Measurements from ENCODE around the gene BSPRY.
"Not testable (repeated sequence)": the region's sequence is repeated elsewhere in the genome, so short reads cannot be mapped to it uniquely, and the experiment has no call there.

The BSPRY gene

DNA sequence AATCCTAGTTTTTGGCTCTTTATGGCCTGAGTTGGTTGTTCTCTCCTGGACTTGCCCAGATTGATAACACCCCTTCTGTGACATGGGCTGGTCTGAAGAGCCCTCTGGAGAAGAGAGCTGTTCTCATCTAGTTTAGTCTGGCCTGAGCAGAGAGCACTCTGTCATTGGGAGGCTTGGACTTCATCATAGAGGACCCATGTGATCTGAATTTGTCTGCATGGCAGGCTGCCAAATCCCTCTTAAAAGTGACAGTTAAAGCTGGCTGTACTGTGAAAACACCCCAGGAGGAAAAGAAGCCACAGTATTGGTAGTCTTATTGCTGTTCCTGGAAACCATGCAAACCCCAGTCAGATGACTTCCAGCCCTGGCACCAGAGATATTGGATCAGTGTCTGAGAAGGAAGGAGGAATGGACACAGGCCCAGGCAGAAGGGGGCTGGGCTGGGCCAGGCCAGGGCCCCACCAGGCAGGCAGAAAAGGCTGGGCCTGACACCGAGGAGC is 5.6 kb upstream of the BSPRY start:
- DNase-seq = no peak

DNA sequence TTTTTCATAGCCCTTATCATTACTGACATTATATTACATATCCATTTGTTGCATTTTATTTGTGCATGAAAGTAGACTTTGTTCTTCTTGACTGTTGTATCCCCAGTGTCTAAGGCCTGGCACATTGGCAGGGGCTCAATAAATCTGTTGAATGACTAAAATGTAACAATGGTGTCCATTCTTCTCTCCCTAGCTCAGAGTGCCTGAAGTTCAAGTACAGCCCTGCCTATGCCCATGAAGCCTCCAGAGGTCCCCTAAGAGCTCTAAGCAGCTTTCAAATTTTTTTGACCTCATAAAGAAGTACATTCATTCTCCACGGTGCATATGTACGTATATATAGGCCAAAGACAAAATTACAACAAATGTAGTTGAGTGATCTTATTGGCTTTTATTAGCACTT is 4.2 kb upstream of the BSPRY start:
- DNase-seq = no peak

GRCh38 chr9:113345671-113346070 is 3.7 kb upstream of the BSPRY start:
- DNase-seq = no peak

DNA sequence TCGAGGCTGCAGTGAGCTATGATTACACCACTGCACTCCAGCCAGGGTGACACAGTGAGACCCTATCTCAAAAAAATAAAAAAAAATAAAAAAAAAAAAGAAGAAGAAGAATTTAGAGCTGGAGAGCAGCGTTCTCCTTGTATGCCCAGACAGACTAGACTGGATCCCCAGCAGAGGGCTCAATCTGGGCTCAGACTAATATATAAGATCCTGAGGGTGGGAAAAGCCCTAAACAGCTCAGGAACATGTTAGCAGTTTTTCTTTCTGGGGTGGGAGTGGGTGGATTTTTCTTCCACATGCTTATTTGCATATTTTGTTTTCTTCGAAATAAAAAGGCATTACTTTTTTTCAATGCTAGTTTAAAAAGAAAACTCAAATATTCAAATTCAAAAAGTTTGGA is 904 bp upstream of the BSPRY start:
- DNase-seq = no peak

DNA sequence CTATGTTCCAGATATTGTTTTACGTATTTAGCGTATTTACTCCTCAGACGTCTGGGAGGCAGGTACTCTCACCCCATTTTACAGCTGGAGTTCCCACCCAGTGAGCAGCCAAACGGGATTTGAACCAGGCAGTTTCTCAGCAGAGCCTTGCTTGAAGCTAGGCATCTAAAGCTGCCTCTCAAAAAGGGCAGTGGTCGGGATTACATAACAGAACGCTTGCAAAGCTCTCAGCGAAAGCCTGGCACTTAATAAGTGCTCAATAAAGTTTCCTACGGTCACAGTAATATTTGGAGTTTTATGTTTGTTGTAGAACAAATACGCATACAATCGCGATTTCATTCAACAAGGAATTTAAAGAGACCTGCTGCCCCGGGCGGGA is 286 bp upstream of the BSPRY start:
- no peak for DNase-seq

DNA sequence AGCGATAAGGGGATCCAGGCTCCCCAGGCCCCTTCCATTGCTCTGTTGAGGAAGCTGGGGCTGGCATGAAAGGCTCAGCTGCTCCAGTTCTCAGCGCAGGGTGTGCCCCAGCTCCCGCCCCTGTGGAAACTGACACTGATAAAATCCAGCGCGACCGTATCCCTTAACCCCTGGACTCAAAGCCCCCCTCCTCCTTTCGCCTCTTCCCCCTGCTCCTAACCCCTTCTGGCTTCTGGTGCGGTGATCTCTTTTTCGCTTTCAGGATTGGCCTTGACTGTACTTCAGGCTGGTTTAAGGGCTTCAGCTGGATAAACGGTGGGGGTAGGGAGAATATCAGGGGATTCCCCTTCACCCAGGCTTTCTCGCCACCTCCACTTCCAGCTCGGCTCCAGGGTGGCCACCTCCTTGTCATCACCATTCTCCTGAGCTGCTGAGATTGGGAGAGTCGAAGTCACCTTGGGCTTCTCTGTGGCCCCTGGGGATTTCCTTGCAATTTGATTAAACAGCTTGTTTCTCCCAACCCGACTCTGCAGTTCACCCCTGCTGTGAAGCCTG is 843 bp downstream of the BSPRY start:
- no peak for DNase-seq

DNA sequence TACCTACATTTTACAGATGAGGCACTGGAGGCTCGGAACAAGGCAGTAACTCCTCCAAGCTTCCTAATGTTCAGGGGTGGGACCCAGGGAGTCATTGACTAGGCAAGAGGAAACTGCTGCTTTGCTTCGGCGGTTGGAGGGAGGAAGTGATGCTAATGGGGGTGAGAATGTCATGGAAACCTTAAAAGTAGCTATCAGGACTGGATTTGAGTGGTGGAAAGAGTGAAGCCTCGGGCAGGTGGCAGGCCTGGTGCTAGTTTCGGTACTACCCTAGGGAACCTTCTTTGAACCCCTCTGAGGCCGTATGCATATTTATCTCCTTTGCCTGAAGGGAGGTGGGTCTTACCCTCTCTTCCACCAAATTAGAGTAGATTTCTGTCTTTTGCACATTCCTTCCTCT is 1.6 kb downstream of the BSPRY start:
- DNase-seq = peak; percentile 25 to 39

DNA sequence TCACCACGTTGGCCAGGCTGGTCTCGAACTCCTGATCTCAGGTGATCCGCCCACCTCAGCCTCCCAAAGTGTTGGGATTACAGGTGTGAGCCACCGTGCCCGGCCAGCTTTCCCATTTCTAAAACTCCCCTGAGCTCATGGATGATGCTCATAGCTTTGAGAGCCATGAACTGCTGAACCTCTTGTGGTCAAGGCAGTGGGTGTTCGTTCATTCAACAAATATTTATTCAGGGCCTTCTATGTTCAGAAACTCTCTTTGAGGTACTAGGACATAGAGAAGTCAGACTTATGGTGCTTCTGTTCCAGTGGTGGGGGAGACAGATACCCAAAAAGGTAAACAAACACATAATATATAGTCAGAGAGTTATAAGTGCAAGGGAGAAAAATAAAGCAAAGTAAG is 2.7 kb downstream of the BSPRY start:
- DNase-seq = no peak

GRCh38 chr9:113352411-113352810 is 3.1 kb downstream of the BSPRY start:
- no peak for DNase-seq

DNA sequence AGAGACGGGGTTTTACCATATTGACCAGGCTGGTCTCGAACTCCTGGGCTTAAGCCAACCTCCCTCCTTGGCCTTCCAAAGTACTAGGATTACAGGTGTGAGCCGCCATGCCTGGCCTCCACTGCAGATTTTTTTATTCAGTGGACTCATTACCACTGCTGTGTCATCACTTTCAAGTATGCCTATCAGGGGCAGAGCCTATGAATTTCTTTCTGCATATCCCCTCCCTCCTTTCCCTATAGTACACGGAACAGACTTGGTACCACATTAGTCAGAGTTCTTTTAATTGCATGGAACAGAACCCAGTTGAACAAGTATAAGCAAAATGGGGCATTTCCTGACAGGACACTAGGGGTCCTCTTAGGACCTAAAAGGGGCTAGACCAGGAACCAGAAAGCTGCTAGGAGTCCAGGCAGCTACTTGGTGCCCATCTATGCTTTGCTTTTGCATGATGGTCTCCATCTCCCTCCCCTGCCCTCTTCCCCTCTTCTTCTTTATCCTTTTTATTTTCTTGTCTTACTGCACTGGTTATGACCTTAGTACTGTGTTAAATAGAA is 5.8 kb downstream of the BSPRY start:
- DNase-seq = no peak

- DNase-seq = no peak
These were observed 7.4 kb downstream of the BSPRY start for GRCh38 chr9:113356686-113357292.

- DNase-seq = no peak
These were observed 10.0 kb downstream of the BSPRY start for GRCh38 chr9:113359385-113359784.

- no peak for DNase-seq
These were observed 11.0 kb downstream of the BSPRY start for GRCh38 chr9:113360242-113360842.

- no peak for DNase-seq
These were observed 12.1 kb downstream of the BSPRY start for GRCh38 chr9:113361304-113362018.

DNA sequence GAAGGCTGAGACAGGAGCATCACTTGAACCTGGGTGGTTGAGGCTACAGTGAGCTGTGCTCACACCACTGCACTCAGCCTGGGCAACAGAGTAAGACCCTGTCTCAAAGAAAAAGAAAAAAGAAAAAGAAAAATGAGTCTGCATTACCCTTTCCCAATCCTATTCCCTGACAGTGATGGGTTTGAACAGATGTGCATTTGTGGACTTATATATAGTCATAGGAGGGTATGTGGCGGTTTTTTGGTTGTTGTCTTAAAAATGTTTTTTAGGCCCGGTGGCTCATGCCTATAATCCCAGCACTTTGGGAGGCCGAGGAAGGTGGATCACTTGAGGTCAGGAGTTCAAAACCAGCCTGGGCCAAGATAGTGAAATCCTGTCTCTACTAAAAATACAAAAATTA is 14.0 kb downstream of the BSPRY start:
- no peak for DNase-seq

GRCh38 chr9:113364951-113365350 is 15.6 kb downstream of the BSPRY start:
- DNase-seq = no peak

DNA sequence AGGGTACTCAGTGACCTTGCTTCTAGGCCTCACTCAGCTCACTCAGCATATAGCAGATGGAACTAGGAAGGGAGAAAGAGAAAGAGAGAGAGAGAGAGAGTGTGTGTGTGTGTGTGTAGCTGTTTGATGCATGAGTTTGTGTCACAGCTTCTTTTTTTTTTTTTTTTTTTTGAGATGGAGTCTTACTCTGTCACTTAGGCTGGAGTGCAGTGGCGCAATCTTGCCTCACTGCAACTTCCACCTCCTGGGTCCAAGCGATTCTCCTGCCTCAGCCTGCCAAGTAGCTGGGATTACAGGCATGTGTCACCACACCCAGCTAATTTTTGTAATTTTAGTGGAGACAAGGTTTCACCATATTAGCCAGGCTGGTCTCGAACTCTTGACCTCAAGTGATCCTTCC is 16.3 kb downstream of the BSPRY start:
- not testable (repeated sequence) for DNase-seq

DNA sequence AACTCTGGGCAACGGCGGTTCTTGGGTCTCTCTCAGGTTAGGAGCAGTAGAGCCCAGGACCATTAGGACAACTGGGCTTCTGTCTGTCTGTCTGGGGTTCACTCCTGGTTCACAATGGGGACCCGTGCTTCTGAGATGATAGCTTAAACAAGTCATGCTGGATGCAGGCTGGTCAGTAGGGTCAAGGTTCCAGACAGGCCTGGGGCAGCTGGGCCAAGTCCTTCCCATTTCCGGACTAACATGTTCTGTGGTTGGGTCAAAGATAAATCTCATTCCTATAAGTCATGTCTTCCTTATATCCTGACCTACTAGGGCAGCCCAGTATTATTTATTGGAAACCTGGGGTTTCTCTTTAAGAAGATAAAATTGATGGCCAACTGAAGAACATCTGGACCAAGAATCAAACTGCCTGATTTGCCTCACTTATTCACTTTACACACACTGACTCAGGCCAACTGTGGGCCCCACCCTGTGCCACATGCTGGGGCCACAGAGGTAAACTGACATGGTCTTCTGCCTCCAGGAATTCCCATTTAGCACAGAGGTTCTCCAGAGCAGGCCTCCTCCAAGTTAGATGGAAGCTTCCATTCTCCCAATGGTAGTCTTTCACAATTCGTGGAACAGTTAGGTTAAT is 19.1 kb downstream of the BSPRY start:
- DNase-seq = no peak

DNA sequence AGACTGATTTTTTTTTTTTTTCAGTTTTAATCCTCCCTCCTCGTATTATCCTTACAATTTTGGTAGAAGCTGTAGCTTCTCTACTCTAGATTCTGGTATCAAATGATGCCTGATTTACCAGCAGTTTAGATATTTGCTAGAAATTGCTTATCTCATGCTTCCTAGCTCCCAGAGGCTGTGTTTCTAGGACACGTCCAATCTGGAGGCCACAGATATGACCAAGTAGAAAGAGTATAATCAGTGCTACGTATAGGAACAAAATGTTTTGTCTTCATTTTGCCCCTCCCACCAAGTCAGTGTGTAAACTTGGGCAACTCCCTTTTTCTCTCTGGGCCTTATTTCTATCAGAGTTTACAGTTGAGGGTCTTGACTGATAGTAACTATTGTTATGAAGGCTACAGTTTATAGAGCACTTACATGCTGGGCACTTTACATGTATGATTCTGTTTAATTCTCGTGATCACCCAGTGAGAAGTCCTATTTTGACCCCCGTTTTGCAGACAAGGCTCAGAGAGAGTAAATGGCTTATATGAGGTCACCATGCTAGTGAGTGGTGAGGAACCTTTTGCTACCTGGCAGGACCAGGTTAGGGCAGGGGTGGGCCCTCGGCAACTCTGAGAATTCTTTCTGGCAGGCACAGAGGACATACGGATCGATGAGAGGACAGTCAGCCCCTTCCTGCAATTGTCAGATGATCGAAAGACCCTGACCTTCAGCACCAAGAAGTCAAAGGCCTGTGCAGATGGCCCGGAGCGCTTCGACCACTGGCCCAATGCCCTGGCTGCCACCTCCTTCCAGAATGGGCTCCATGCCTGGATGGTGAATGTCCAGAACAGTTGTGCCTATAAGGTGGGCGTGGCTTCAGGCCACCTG is 19.9 kb downstream of the BSPRY start:
- DNase-seq = no peak

DNA sequence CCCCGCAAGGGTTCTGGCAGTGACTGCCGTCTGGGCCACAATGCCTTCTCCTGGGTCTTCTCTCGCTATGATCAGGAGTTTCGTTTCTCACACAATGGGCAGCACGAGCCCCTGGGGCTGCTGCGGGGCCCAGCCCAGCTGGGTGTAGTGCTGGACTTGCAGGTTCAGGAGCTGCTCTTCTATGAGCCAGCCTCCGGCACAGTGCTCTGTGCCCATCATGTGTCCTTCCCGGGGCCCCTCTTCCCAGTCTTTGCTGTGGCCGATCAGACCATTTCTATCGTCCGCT is 20.5 kb downstream of the BSPRY start:
- no peak for DNase-seq

GRCh38 chr9:113370806-113371325 is 21.5 kb downstream of the BSPRY start:
- DNase-seq = no peak

GRCh38 chr9:113372059-113372458 is 22.7 kb downstream of the BSPRY start:
- no peak for DNase-seq
